HG03521 (cell line): Measurements from ENCODE around the gene COL2A1.

Source experiments
- ATAC-seq: cut with Tn5 transposase; IDR thresholded peaks from one replicate; pipeline ENCODE4 v1.9.1; 2021; ENCODE audit warnings: mild to moderate bottlenecking, moderate library complexity; ENCODE audit not compliant: unreplicated experiment

Gene COL2A1

GRCh38 chr12:48004053-48004941 is at the start of gene COL2A1:
TSS of gene COL2A1 (minus strand) at chr12:48004476. CDS start at chr12:48004321, 155 bp downstream.
- ATAC-seq: no peak

- no peak for ATAC-seq
Observed at GRCh38 chr12:48053883-48054282, 49.6 kb upstream of the COL2A1 start.

- ATAC-seq: no peak
Observed at GRCh38 chr12:48053122-48053521, 48.8 kb upstream of the COL2A1 start.

- ATAC-seq: no peak
Observed at GRCh38 chr12:48051681-48052080, 47.4 kb upstream of the COL2A1 start.

GRCh38 chr12:48050174-48050573 is 45.9 kb upstream of the COL2A1 start:
- ATAC-seq: no peak

- ATAC-seq: no peak
Observed at GRCh38 chr12:48045965-48046518, 41.8 kb upstream of the COL2A1 start.

GRCh38 chr12:48045061-48045846 is 41.0 kb upstream of the COL2A1 start:
- ATAC-seq: no peak

GRCh38 chr12:48044396-48044795 is 40.1 kb upstream of the COL2A1 start:
- ATAC-seq: no peak

GRCh38 chr12:48043771-48044170 is 39.5 kb upstream of the COL2A1 start:
- ATAC-seq: no peak

- no peak for ATAC-seq
Observed at GRCh38 chr12:48041591-48042423, 37.5 kb upstream of the COL2A1 start.

- no peak for ATAC-seq
Observed at GRCh38 chr12:48040354-48040753, 36.1 kb upstream of the COL2A1 start.

GRCh38 chr12:48039151-48039550 is 34.9 kb upstream of the COL2A1 start:
- ATAC-seq: no peak

GRCh38 chr12:48038085-48038484 is 33.8 kb upstream of the COL2A1 start:
- no peak for ATAC-seq

- ATAC-seq: no peak
Observed at GRCh38 chr12:48037267-48037915, 33.1 kb upstream of the COL2A1 start.

- ATAC-seq: no peak
Observed at GRCh38 chr12:48036818-48037217, 32.5 kb upstream of the COL2A1 start.

GRCh38 chr12:48034835-48035805 is 30.8 kb upstream of the COL2A1 start:
- no peak for ATAC-seq

GRCh38 chr12:48033451-48033850 is 29.2 kb upstream of the COL2A1 start:
- no peak for ATAC-seq

GRCh38 chr12:48032597-48032996 is 28.3 kb upstream of the COL2A1 start:
- ATAC-seq: no peak
